Measurements from ENCODE around the gene PTGDS.

Gene PTGDS

DNA sequence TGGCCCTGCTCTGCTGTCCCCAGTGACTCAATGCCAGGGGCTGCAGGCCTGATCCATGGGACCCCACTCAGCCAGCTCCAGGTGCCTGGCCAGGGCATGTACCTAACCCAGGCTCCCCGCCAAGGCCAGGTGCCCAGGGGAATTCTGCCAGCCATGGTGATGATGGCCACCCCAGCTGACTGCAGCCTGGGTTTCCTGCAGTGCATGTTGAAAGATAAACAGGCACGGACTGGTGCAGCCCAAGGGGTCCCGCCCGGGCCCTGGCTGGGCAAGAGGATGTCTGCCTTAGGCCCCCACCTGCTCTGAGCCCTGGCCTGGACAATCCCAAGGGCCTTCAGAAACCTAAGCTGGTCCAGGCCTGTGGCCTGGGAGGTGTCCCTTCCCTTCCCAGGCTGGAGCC is 49.5 kb downstream of the PTGDS start:
- DNase-seq, result no peak

- DNase-seq, result peak; percentile 52
Observed at GRCh38 chr9:137027369-137028262, 50.3 kb downstream of the PTGDS start, which contains the start of gene ABCA2. Gene ABCA2 (minus strand): TSS chr9:137028237. CDS start chr9:137028140, 97 bp downstream.

- DNase-seq, result peak; percentile 79
Observed at GRCh38 chr9:137028263-137029057, 51.2 kb downstream of the PTGDS start.

DNA sequence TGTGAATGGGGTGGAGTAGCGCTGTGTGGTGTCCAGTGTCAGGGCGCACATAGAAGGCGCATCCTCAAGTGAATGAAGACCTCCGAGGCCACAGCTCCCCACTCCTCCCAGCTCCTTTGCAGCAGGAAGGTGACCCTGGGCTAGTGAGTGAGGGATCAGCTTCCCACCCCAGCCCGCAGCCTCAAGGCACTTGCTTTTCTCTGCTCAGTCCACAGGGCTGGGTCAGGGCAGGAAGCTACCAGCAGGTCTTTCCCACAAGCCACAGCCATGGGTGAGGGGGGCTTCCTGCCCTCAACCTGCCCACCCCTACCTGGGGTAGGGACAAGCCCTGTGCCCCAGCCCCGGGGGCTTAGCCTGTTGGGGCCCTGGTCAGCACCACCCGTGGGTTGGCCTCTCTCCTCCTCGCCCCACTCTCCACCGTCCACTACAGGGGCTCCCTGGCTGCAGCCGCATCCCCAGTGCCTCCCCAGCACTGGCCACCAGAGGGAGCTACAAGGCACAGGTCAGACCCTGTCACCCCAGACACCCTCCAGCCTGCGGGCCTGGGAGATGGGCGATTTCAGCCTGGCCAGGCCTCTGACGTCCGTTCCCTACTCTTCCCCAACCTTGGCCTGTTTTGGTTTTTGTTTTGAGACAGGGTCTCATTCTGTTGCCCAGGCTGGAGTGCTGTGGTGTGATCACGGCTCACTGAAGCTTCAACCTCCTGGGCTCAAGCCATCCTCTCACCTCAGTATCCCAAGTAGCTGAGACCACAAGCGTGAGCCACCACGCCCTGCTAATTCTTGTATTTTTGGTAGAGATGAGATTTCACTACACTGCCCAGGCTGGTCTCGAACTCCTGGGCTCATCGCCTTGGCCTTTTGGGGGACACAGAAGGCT is 52.0 kb downstream of the PTGDS start:
- DNase-seq, result peak; percentile 77

GRCh38 chr9:137030006-137030405 is 52.7 kb downstream of the PTGDS start:
- no peak for DNase-seq

DNA sequence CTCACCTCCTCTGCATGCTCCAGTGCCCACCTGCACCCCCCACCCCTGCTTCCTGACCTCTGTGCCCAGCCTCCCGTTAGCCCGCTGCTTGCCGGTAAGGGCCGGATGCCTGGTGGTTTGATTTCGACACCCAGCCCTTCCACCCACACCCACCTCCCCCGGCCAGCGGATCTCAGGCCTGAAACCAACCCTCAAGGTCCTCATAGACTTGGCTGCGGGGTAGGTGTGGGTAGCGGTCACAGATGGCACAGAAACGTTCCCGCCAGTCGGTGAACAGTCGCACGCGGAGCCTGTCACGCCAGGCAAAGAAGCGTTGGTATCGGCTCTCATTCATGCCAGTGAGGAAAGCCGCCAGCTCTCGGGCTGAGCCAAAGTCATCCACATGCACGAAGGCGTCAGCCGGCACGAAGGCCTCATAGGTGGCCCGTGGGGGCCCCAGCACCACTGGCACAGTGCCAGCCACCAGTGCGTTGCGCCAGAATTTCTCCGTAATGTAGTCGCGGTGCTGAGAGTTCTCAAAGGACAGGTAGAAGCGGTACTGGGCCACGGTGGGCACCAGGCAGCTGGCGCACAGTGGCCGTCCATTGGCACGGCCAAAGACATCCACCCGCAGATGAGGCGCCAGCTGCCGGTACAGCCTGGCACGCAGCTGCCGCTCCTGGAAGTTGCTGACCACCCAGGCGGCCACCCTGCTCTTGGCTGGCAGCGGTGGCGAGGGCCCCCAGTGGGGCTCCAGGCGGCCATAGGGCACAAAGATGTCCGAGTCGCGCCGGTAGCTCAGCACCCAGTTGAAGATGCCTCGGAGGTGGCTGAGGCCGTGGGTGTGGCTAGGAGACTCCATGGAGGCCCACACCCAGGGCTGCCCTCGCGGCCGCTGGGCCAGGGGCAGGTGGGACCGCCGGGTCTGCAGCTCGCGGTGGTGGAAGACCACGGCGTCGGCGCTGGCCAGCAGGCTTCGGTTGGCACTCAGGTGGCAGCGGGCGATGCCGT is 53.5 kb downstream of the PTGDS start:
- DNase-seq, result no peak

All from NCI-H82 (cell line).